ENCODE data around the gene MBOAT2.
"Not testable (repeated sequence)": the region's sequence is repeated elsewhere in the genome, so short reads cannot be mapped to it uniquely, and the experiment has no call there.

The MBOAT2 gene

DNA sequence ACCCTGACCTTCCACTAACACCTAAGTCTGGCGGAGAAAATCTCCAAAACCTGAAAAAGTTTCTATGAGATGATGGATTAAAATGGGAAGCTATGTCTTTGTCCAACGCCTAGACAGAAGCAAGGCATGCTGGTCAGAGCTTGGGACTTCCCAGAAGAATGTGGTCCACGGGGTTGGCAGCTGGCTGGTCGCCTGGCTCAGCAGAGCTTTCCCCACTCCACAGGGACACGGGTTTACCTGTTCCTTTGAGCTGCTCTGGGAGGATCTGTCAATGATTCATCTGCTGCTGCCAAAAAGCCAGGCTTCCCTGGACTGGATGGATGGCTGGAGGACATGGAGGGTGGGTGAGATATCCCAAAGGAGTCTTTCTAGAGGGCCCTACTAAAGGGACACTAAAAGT, 10.8 kb downstream of the MBOAT2 start:
- DNase-seq (ENCODE audit: low spot score) = no peak

DNA sequence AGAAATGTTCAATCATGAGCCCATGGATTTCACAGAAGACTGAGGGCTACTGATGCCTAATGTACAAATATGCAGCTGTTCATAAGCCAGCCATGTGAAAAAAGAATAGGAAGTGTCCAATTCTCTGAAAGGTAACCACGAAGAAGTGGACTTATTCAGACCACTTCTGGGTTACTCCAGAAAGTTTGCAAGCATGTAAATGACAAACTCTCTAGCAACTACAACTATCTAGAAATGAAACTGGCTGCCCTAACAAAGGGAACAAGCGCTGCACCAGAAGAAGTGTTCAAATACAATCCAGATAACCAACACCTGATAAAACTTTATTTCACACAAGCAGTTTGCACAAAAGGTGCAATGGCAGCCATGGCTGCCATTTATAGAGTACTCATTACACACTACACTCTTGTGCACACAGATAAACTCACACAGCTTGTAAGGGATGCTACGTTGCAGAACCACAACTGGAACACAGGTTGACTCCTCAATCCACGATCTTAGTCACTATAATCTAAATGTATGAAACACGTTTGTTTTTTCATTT, 13.9 kb downstream of the MBOAT2 start:
- DNase-seq (ENCODE audit: low spot score) = no peak

DNA sequence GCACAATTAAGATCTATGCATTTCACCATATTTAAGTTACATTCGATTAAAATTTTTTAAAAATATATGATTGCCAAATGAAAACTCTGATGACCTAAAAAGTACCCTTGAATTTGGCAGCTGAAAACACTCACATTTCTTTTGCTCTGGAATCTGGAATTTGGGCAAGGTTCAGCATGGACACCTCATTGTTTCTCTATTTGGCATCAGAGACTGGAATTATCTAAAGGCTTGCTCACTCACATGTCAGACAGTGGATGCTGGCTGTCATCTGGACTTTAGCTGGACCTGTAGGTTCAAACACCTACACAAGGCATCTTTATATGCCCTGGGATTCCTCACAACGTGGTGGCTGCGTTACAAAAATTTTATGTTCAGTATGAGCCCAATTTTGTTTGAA, 16.1 kb downstream of the MBOAT2 start:
- no peak for DNase-seq (ENCODE audit: low spot score)

GRCh38 chr2:8986327-8986976, 17.0 kb downstream of the MBOAT2 start:
- DNase-seq (ENCODE audit: low spot score) = no peak

DNA sequence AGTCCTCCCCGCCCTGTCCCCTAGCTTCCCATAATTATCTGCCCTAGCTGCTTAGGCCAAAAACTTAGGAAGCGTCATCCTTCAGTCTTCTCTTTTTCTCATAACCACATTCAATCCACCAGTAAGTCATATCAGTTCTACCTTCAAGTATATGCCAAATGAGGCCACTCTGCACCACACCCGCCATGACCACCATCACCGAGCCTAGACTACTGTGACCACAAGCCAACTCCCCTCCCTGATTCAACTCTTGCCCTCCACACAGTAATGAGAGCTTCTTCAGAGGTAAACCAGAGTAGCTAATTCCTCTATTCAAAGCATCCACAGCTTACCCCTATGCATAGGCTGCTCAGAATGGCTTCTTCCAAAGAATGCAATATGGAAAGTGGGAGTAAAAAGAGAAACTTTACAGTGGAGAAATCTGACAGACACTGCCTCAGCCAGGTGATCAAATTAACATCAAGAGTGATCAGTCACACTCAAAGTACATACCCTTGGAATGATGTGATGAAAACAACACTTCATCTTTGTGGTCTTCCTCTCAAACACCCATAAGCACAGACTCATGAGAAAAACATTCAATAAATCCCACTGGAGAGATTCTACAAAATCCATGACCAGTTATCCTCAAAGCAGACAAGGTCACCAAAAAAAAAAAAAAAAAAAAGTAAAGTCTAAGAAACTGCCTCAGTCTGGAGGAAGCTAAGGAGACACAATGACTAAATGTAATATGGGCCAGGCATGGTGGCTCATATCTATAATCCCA, 17.7 kb downstream of the MBOAT2 start:
- no peak for DNase-seq (ENCODE audit: low spot score)

DNA sequence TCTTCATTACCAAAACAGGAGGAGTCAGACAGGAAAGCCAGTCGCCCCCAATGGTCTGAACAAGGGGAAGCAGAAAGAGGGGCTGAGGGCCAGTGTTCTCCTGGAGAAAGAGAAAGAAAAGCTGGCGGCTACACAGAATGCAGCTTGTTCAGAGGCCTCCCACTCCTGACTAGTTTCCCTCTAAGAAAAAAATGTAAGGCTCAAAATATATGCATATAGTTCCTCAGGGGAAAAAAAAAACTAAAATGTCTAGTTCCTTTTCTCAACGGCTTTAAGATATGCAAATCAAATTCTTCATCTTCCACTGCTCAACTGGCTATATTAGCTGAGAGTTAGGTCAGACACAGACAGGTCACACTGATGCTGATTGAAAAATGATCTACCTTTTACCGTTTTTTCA, 18.6 kb downstream of the MBOAT2 start:
- DNase-seq (ENCODE audit: low spot score) = no peak

DNA sequence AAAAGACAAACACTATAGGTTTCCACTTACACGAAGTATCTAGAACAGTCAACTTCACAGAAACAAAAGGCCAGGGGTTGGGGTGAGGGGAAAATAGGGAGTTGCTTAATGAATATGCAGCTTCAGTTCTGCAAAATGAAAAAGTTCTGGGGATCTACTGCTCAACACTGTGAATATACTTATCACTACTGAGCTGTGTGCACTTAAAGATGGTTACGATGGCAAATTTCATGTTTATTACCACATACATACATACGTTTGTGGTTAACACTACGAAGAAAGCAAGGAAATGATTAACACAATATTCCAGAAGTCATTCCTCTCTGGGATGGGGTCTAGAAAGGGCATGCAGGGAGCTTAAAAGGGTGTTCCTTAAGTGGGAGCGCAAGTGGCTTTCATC, 19.3 kb downstream of the MBOAT2 start:
- DNase-seq (ENCODE audit: low spot score) = no peak

GRCh38 chr2:8983571-8983970, 19.9 kb downstream of the MBOAT2 start:
- DNase-seq (ENCODE audit: low spot score) = no peak

DNA sequence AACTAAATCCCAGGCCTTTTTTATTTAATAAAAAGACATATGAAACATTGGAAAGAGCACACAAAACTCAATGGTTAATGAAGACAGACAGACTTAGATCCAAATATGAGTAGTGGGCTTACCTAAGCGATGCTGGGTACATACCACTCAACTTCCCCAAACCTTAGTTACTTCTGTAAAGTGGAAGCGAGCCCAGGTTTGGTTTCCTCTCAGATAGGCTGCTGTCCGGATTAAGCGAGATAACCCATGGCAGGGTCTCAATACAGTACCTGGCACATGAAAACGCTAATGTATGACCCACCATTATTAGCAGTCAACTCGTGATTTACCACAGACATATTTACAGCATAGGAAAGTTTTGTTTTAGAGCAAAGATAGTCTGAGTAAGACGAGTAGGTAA, 21.6 kb downstream of the MBOAT2 start:
- no peak for DNase-seq (ENCODE audit: low spot score)

- DNase-seq (ENCODE audit: low spot score) = no peak
Measured at GRCh38 chr2:8980096-8980495, 23.4 kb downstream of the MBOAT2 start.

GRCh38 chr2:8977758-8978157, 25.7 kb downstream of the MBOAT2 start:
- no peak for DNase-seq (ENCODE audit: low spot score)

DNA sequence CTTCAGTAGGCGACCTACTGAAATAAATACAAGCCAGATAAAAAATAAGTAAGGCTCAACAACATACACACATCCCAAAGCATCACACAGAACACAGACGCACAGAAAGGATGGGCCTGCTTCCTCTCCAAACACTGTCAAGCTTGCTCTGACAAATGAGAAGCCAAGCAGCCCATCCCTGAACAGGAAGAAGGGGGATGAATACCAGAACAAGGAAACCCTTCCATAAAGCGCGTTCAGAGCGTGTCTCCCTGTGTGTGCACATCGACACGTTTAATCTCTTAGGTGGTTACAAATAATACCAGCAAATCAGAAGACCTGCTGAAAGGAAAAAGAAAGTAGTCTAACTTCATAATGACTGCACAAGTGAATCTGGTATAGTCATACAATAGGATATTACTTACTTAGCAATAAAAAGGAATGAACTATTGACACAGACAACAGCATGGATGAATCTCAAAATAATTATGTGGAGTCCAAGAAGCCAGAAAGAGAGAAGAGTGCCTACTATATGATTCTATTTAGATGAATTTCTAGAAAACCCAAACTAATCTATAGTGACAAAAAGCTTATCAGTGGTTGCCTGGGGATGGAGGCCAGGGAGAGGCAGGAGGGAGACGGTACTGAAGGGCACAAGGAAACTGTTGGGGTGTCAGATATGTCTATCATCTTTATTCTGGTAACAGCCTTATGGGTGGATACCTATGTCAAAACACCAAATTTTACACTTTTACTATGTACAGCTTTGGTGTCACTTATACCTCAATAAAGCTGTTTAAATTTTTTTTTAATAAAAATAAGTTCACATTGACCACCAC, 26.8 kb downstream of the MBOAT2 start:
- no peak for DNase-seq (ENCODE audit: low spot score)

GRCh38 chr2:8974016-8974415, 29.5 kb downstream of the MBOAT2 start:
- no peak for DNase-seq (ENCODE audit: low spot score)

DNA sequence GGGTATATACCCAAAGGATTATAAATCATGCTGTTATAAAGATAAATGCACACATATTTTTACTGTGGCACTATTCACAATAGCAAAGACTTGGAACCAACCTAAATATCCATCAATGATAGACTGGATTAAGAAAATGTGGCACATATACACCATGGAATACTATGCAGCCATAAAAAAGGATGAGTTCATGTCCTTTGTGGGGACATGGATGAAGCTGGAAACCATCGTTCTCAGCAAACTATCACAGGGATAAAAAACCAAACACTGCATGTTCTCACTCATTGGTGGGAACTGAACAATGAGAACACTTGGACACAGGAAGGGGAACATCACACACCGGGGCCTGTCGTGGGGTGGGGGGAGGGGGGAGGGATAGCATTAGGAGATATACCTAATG, 30.5 kb downstream of the MBOAT2 start:
- DNase-seq (ENCODE audit: low spot score) = not testable (repeated sequence)

- not testable (repeated sequence) for DNase-seq (ENCODE audit: low spot score)
Measured at GRCh38 chr2:8972535-8972934, 30.9 kb downstream of the MBOAT2 start.

DNA sequence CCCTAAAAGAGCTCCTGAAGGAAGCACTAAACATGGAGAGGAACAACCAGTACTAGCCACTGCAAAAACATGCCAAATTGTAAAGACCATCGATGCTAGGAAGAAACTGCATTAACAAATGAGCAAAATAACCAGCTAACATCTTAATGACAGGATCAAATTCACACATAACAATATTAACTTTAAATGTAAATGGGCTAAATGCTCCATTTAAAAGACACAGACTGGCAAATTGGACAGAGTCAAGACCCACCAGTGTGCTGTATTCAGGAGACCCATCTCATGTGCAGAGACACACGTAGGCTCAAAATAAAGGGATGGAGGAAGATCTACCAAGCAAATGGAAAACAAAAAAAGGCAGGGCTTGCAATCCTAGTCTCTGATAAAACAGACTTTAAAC, 34.1 kb downstream of the MBOAT2 start:
- not testable (repeated sequence) for DNase-seq (ENCODE audit: low spot score)

DNA sequence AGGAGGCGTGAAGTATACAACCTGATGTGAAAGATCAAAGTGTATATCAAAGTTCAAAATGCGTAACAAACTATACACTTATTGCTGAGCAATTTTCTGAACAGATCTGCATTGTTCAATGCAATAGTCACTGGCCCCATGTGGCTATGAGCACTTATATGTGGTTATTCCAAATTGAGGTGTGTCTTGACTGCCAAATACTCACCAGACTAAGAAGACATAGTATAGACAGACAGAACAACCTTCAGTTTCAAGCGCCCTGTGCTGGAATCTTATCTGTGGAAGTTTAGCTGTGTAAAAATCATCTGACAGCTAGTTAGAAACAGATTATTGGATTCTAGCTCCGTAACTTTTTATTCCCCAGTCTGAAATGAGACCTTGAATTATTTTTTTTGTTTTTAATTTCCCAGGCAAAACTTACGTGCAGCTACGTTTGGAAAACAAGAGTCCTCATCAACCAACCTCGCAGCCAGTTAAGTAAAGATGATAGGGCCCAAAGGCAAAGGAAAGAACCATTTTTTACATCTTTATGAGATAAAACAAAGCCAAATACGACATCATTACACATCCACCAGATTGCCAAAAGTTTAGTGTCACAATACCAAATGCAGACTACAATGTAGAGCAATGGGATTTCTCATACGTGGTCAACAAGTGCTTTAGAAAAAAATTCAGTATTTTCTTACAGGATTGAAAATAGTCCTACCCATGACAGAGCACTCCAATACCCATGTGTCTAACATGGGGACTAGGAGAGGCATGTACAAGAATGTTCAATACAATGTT, 37.2 kb downstream of the MBOAT2 start:
- no peak for DNase-seq (ENCODE audit: low spot score)

GRCh38 chr2:8965216-8965969, 38.1 kb downstream of the MBOAT2 start:
- DNase-seq (ENCODE audit: low spot score) = no peak

GRCh38 chr2:8962890-8963289, 40.6 kb downstream of the MBOAT2 start:
- DNase-seq (ENCODE audit: low spot score) = no peak

DNA sequence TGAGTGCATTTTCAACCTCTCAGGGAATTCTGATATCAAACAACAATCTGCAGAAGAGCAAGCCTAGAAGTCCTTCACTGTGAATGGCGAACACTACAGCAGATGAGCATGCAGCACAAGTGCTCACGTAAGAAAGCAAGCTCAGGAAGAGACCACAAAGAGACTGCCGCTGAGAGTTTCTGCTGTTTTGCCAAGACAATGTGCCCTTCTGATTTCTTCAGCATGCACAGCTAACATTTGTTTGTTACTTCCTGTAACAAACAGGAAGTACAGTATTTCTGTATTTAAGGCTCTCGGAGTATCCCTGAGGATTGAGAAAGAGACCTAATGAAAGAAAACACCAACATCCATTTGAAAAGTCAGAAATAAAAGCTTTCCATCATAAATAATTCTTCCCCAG, 45.9 kb downstream of the MBOAT2 start:
- no peak for DNase-seq (ENCODE audit: low spot score)

DNA sequence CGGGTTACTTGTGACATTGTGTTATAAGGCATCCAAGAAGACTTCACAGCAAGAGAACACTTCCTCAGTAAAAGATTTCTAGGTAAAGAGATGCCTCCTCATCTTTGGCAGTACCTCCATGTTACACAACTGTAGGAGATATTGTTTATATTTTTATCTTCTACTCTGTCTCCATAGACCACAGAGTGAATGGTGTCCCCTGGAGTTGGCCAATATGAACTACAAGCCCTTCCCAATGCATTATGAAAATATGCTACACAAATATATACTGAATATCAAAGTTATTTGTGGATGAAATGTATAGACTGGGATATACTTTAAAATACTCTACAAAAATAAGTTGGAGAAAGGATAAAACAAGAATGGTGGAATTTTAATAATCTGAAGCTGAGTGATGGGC, 46.7 kb downstream of the MBOAT2 start:
- DNase-seq (ENCODE audit: low spot score) = no peak

Measured in CD4-positive, alpha-beta T cell treated with Interleukin-15 for 4 hours (primary cell).